PC-9 (cell line): ENCODE results near the gene NCS1. TPM values are rescaled to one million over a fixed set of nuclear protein-coding genes. Genes with fewer than 3 reads are reported as not detected.

Experiments used
- BruUV-seq: library from RNA; stranded (reverse); fragments of 400-500 nt; replicated peaks from 2 replicates; lab custom pipeline; 2021; lab: Mats Ljungman, UMichigan
- CTCF ChIA-PET: fragments of 300-600 bp; sonication (Branson Sonifier 250); formaldehyde crosslinking; loops from one replicate; lab custom pipeline; 2022; ENCODE audit warnings: antibody characterized with exemption; lab: Charles Lee
- POLR2A ChIA-PET: fragments of 300-600 bp; sonication (Branson Sonifier 250); formaldehyde crosslinking; loops from one replicate; lab custom pipeline; 2022; ENCODE audit warnings: antibody characterized with exemption; ENCODE audit not compliant: unreplicated experiment; lab: Charles Lee
- DNase-seq, 2 experiments: peaks; one replicate each; pipeline versions ENCODE4 v3.0.0 to v3.0.0-alpha.2; 2015 to 2022; ENCODE audit warnings: mixed read lengths in 1 of 2
- H2AFZ ChIP-seq: fragments of 200-600 bp; sonication (generic); 2 replicates; pipeline ENCODE4 v1.8.1; 2017; ENCODE audit warnings: antibody characterized with exemption
- H3F3A ChIP-seq: fragments of 200-600 bp; sonication (generic); 2 replicates; pipeline ENCODE4 v1.8.1; 2017; ENCODE audit warnings: antibody characterized with exemption, mild to moderate bottlenecking, low read depth; ENCODE audit not compliant: insufficient read depth
- H3K27ac ChIP-seq: fragments of 200-600 bp; sonication (generic); 2 replicates; pipeline ENCODE4 v1.6.1; 2016; ENCODE audit warnings: mixed run types
- H3K27me3 ChIP-seq: fragments of 200-600 bp; sonication (generic); 2 replicates; pipeline ENCODE4 v1.6.1; 2016; ENCODE audit warnings: low read depth, mixed run types; ENCODE audit not compliant: insufficient read depth
- H3K36me3 ChIP-seq: fragments of 200-600 bp; sonication (generic); 2 replicates; pipeline ENCODE4 v1.6.1; 2016; ENCODE audit warnings: low read depth, mixed run types
- H3K4me1 ChIP-seq: fragments of 200-600 bp; sonication (generic); replicated peaks from 2 replicates; pipeline ENCODE4 v1.6.1; 2016; ENCODE audit warnings: mixed run types; ENCODE audit not compliant: insufficient read depth
- H3K4me2 ChIP-seq: fragments of 200-600 bp; sonication (generic); 2 replicates; pipeline ENCODE4 v1.6.1; 2017; ENCODE audit warnings: mixed run types
- H3K4me3 ChIP-seq: fragments of 200-600 bp; sonication (generic); 2 replicates; pipeline ENCODE4 v1.6.1; 2016; ENCODE audit warnings: mixed run types
- H3K79me2 ChIP-seq: fragments of 200-600 bp; sonication (generic); 2 replicates; pipeline ENCODE4 v1.6.1; 2017; ENCODE audit warnings: low read depth, mixed run types
- H3K9me2 ChIP-seq: fragments of 200-600 bp; sonication (generic); 2 replicates; pipeline ENCODE4 v1.8.1; 2017; ENCODE audit warnings: mild to moderate bottlenecking; ENCODE audit not compliant: insufficient read depth
- H3K9me3 ChIP-seq: fragments of 200-600 bp; sonication (generic); 2 replicates; pipeline ENCODE4 v1.8.1; 2016; ENCODE audit warnings: low read depth; ENCODE audit not compliant: insufficient read depth
- H4K20me1 ChIP-seq: fragments of 200-600 bp; sonication (generic); 2 replicates; pipeline ENCODE4 v1.8.1; 2017; ENCODE audit not compliant: insufficient read depth
- CTCF ChIP-seq: fragments of 200-600 bp; sonication (generic); conservative IDR thresholded peaks from 2 replicates; pipeline ENCODE4 v1.6.1; 2017; ENCODE audit warnings: mixed run types, antibody characterized with exemption, mild to moderate bottlenecking, moderate library complexity
- EZH2 ChIP-seq: fragments of 200-600 bp; sonication (generic); IDR thresholded peaks from 2 replicates; pipeline ENCODE4 v1.8.0; 2017; ENCODE audit warnings: antibody characterized with exemption, low read depth
- intact Hi-C: fragments of 100-400 bp; cut with micrococcal nuclease; formaldehyde crosslinking; loops from one replicate; pipeline ENCODE4 v1.10.0; 2022; ENCODE audit not compliant: unreplicated experiment
- total RNA-seq: library from RNA; stranded (reverse); gene quantifications from 2 replicates; pipeline ENCODE4 v1.2.3, GENCODE V29; 2021

Gene NCS1
- total RNA-seq, 1 experiment from 2014 or later = 59.2 TPM

GRCh38 chr9:130209422-130209821 lies 37.2 kb downstream of the NCS1 start:
- H2AFZ ChIP-seq = no peak overlapping the region
- H3K27me3 ChIP-seq = no peaks in the 10 kb centered on the region
- no peaks in the 10 kb centered on the region; the same call in 1 of the 2 replicates for H4K20me1 ChIP-seq
- no peaks in the 10 kb centered on the region for H3K9me2 ChIP-seq
- BruUV-seq = no TSS peak
- H3K4me3 ChIP-seq = no peak overlapping the region
- TF ChIP-seq EZH2 (no peak), CTCF (no peak)
- no peak overlapping the region for H3K27ac ChIP-seq
- no peak overlapping the region for H3K4me2 ChIP-seq
- intact Hi-C loops = no loop called here
- H3K9me3 ChIP-seq = no peaks in the 10 kb centered on the region
- POLR2A ChIA-PET = no interaction called here
- no peaks in the 10 kb centered on the region for H3K79me2 ChIP-seq
- CTCF ChIA-PET = no interaction called here
- no peaks in the 10 kb centered on the region for H3K36me3 ChIP-seq
- no peaks in the 10 kb centered on the region for H3F3A ChIP-seq
- no peaks in the 10 kb centered on the region for H3K4me1 ChIP-seq
- DNase-seq = no peak

- H3K36me3 ChIP-seq = no peaks in the 10 kb centered on the region
- no peak overlapping the region for H3K4me2 ChIP-seq
- ChIA-PET CTCF (no interaction called here), POLR2A (no interaction called here)
- H3K9me3 ChIP-seq = no peaks in the 10 kb centered on the region
- no peak overlapping the region for H3K4me3 ChIP-seq
- H3K79me2 ChIP-seq = no peaks in the 10 kb centered on the region
- BruUV-seq = no TSS peak
- no peak overlapping the region for H3K27ac ChIP-seq
- no peaks in the 10 kb centered on the region for H3K27me3 ChIP-seq
- intact Hi-C loops = no loop called here
- H4K20me1 ChIP-seq = peaks cover 5% of the 10 kb centered on the region
- H3F3A ChIP-seq = no peaks in the 10 kb centered on the region
- no peak for TF ChIP-seq CTCF
- no peak for TF ChIP-seq EZH2
- no peaks in the 10 kb centered on the region for H3K4me1 ChIP-seq
- no peak overlapping the region for H2AFZ ChIP-seq
- H3K9me2 ChIP-seq = no peaks in the 10 kb centered on the region
- DNase-seq = no peak
Observed at GRCh38 chr9:130211548-130212226, 39.5 kb downstream of the NCS1 start.

- POLR2A ChIA-PET = no interaction called here
- no peak for TF ChIP-seq EZH2
- no peak for TF ChIP-seq CTCF
- CTCF ChIA-PET = no interaction called here
- H3K9me3 ChIP-seq = no peaks in the 10 kb centered on the region
- no peaks in the 10 kb centered on the region for H3K4me1 ChIP-seq
- H3F3A ChIP-seq = no peaks in the 10 kb centered on the region
- no peaks in the 10 kb centered on the region for H3K36me3 ChIP-seq
- H2AFZ ChIP-seq = no peak overlapping the region
- no peak overlapping the region for H3K4me3 ChIP-seq
- no peaks in the 10 kb centered on the region for H3K79me2 ChIP-seq
- no peak overlapping the region for H3K4me2 ChIP-seq
- no peaks in the 10 kb centered on the region for H3K9me2 ChIP-seq
- no peak for DNase-seq
- H4K20me1 ChIP-seq = peaks cover 5% of the 10 kb centered on the region
- no peak overlapping the region for H3K27ac ChIP-seq
- intact Hi-C loops = no loop called here
- BruUV-seq = no TSS peak
- no peaks in the 10 kb centered on the region for H3K27me3 ChIP-seq
Observed at GRCh38 chr9:130212543-130213297, 40.5 kb downstream of the NCS1 start.
